MM.1S (cell line): ENCODE data around the gene KLHL28.

Experiments used
- DNase-seq: peaks from one replicate; pipeline ENCODE4 v3.0.0-alpha.2; 2015
- H2AFZ ChIP-seq: fragments of 300-600 bp; sonication (generic); 2 replicates; pipeline ENCODE4 v1.6.0; 2016; ENCODE audit warnings: antibody characterized with exemption, low read length
- H3F3A ChIP-seq: fragments of 300-600 bp; sonication (generic); 2 replicates; pipeline ENCODE4 v1.6.1; 2016; ENCODE audit warnings: mild to moderate bottlenecking, antibody characterized with exemption, low read length, moderate library complexity, mixed read lengths; ENCODE audit not compliant: insufficient read depth
- H3K27ac ChIP-seq: fragments of 300-600 bp; sonication (generic); 2 replicates; pipeline ENCODE4 v1.5.1; 2016; ENCODE audit warnings: mild to moderate bottlenecking, low read length
- H3K27me3 ChIP-seq: fragments of 300-600 bp; sonication (generic); replicated peaks from 2 replicates; pipeline ENCODE4 v1.6.0; 2016; ENCODE audit warnings: low read length; ENCODE audit not compliant: insufficient read depth
- H3K36me3 ChIP-seq: fragments of 300-600 bp; sonication (generic); replicated peaks from 2 replicates; pipeline ENCODE4 v1.6.1; 2016; ENCODE audit warnings: mild to moderate bottlenecking, low read length, mixed read lengths; ENCODE audit not compliant: insufficient read depth
- H3K4me1 ChIP-seq: fragments of 300-600 bp; sonication (generic); 2 replicates; pipeline ENCODE4 v1.6.1; 2016; ENCODE audit warnings: low read length, mixed read lengths
- H3K4me2 ChIP-seq: fragments of 300-600 bp; sonication (generic); 2 replicates; pipeline ENCODE4 v1.6.0; 2016; ENCODE audit warnings: low read depth, low read length
- H3K4me3 ChIP-seq: fragments of 300-600 bp; sonication (generic); 2 replicates; pipeline ENCODE4 v1.5.1; 2016; ENCODE audit warnings: low read length, mixed read lengths
- H3K79me2 ChIP-seq: fragments of 300-600 bp; sonication (generic); 2 replicates; pipeline ENCODE4 v1.6.1; 2016; ENCODE audit warnings: mixed run types, low read length, mixed read lengths
- H3K9ac ChIP-seq: fragments of 300-600 bp; sonication (generic); 2 replicates; pipeline ENCODE4 v1.6.1; 2016; ENCODE audit warnings: low read length, mixed read lengths
- H3K9me2 ChIP-seq: fragments of 300-600 bp; sonication (generic); replicated peaks from 2 replicates; pipeline ENCODE4 v1.6.1; 2016; ENCODE audit warnings: mild to moderate bottlenecking, low read length, mixed read lengths; ENCODE audit not compliant: insufficient read depth
- H3K9me3 ChIP-seq: fragments of 300-600 bp; sonication (generic); replicated peaks from 2 replicates; pipeline ENCODE4 v1.6.1; 2016; ENCODE audit warnings: mild to moderate bottlenecking, low read length, mixed read lengths; ENCODE audit not compliant: insufficient read depth
- H4K20me1 ChIP-seq: fragments of 300-600 bp; sonication (generic); 2 replicates; pipeline ENCODE4 v1.6.1; 2016; ENCODE audit warnings: mild to moderate bottlenecking, low read length, moderate library complexity, mixed read lengths; ENCODE audit not compliant: insufficient read depth
- CTCF ChIP-seq: fragments of 300-600 bp; sonication (generic); IDR thresholded peaks from 2 replicates; pipeline ENCODE4 v1.5.1; 2016; ENCODE audit warnings: antibody characterized with exemption, low read length, mixed read lengths
- EZH2 ChIP-seq: fragments of 300-600 bp; sonication (generic); optimal IDR thresholded peaks from 2 replicates; pipeline ENCODE3; 2017; ENCODE audit warnings: low read depth, mild to moderate bottlenecking, antibody characterized with exemption, low read length, mixed read lengths
- EZH2phosphoT487 ChIP-seq: fragments of 300-600 bp; sonication (generic); IDR thresholded peaks from 2 replicates; pipeline ENCODE4 v1.6.1; 2018; ENCODE audit warnings: antibody characterized with exemption, low read length

The KLHL28 gene

GRCh38 chr14:44940211-44940610, 21.5 kb downstream of the KLHL28 start:
- DNase-seq: no peak
- TF ChIP-seq CTCF (no peak), EZH2phosphoT487 (no peak), EZH2 (no peak)
- Histone ChIP-seq H2AFZ (no peak overlapping the region), H3F3A (no peaks in the 10 kb centered on the region), H3K4me1 (no peaks in the 10 kb centered on the region), H3K27me3 (no peaks in the 10 kb centered on the region), H3K36me3 (no peaks in the 10 kb centered on the region), H3K9me2 (no peaks in the 10 kb centered on the region), H3K79me2 (no peaks in the 10 kb centered on the region), H4K20me1 (no peaks in the 10 kb centered on the region), H3K9ac (no peak overlapping the region), H3K9me3 (no peaks in the 10 kb centered on the region), H3K4me3 (no peak overlapping the region), H3K4me2 (no peak overlapping the region), H3K27ac (no peak overlapping the region)

GRCh38 chr14:44937547-44937946, 24.2 kb downstream of the KLHL28 start:
- H4K20me1 ChIP-seq: no peaks in the 10 kb centered on the region
- no peak overlapping the region for H3K4me2 ChIP-seq
- no peak for TF ChIP-seq EZH2
- no peak for TF ChIP-seq CTCF
- no peak for TF ChIP-seq EZH2phosphoT487
- no peaks in the 10 kb centered on the region for H3K36me3 ChIP-seq
- no peak for DNase-seq
- H3K27ac ChIP-seq: no peak overlapping the region
- no peak overlapping the region for H3K9ac ChIP-seq
- H3K9me2 ChIP-seq: no peaks in the 10 kb centered on the region
- H2AFZ ChIP-seq: no peak overlapping the region
- H3F3A ChIP-seq: no peaks in the 10 kb centered on the region
- H3K9me3 ChIP-seq: no peaks in the 10 kb centered on the region
- no peak overlapping the region for H3K4me3 ChIP-seq
- no peaks in the 10 kb centered on the region for H3K27me3 ChIP-seq
- no peaks in the 10 kb centered on the region for H3K4me1 ChIP-seq
- H3K79me2 ChIP-seq: no peaks in the 10 kb centered on the region

GRCh38 chr14:44935155-44935554, 26.6 kb downstream of the KLHL28 start:
- no peaks in the 10 kb centered on the region for H3K27me3 ChIP-seq
- no peak overlapping the region for H3K9ac ChIP-seq
- no peaks in the 10 kb centered on the region for H3F3A ChIP-seq
- H3K4me3 ChIP-seq: no peak overlapping the region
- no peak overlapping the region for H3K27ac ChIP-seq
- H3K79me2 ChIP-seq: no peaks in the 10 kb centered on the region
- no peak overlapping the region for H3K4me2 ChIP-seq
- H4K20me1 ChIP-seq: no peaks in the 10 kb centered on the region
- DNase-seq: no peak
- H3K36me3 ChIP-seq: no peaks in the 10 kb centered on the region
- H3K9me3 ChIP-seq: no peaks in the 10 kb centered on the region
- no peaks in the 10 kb centered on the region for H3K9me2 ChIP-seq
- TF ChIP-seq EZH2 (no peak), CTCF (no peak), EZH2phosphoT487 (no peak)
- no peak overlapping the region for H2AFZ ChIP-seq
- no peaks in the 10 kb centered on the region for H3K4me1 ChIP-seq
